ENCODE measurements around the gene THOC6. TPM values are rescaled to one million over a fixed set of nuclear protein-coding genes. Genes with fewer than 3 reads are reported as not detected.

The THOC6 gene
- total RNA-seq, 1 experiment from 2014 or later = 68.2 TPM

DNA sequence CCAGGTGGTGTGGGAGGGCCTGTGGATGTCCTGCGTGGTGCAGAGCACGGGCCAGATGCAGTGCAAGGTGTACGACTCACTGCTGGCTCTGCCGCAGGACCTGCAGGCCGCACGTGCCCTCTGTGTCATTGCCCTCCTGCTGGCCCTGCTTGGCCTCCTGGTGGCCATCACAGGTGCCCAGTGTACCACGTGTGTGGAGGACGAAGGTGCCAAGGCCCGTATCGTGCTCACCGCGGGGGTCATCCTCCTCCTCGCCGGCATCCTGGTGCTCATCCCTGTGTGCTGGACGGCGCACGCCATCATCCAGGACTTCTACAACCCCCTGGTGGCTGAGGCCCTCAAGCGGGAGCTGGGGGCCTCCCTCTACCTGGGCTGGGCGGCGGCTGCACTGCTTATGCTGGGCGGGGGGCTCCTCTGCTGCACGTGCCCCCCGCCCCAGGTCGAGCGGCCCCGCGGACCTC, 10.3 kb upstream of the THOC6 start:
- Histone ChIP-seq H4K20me1 (ENCODE audit: control insufficient read depth, insufficient read depth, insufficient read length) (no peaks in the 10 kb centered on the region), H3K18ac (ENCODE audit: insufficient read length, low read depth, low read length) (no peak overlapping the region), H3K79me2 (ENCODE audit: insufficient read depth, low read length) (peaks cover 9% of the 10 kb centered on the region; the same call in 1 of the 2 replicates), H3K4me2 (ENCODE audit: insufficient read depth, insufficient read length, low read length) (no peak overlapping the region), H2AK5ac (ENCODE audit: insufficient read length, low read length) (no peak overlapping the region), H3K4me1 (ENCODE audit: insufficient read depth, low read length) (no peaks in the 10 kb centered on the region; the same call in 1 of the 2 replicates), H3K4ac (ENCODE audit: low read depth, low read length) (no peak overlapping the region), H2BK15ac (ENCODE audit: low read depth, low read length) (no peak overlapping the region), H2BK5ac (ENCODE audit: insufficient read length, low read length) (no peak overlapping the region), H3K27ac (ENCODE audit: insufficient read length, low read depth, low read length) (no peak overlapping the region), H3K9me3 (ENCODE audit: control insufficient read depth, low read depth, low read length) (no peaks in the 10 kb centered on the region), H3K27me3 (ENCODE audit: insufficient read depth, low read length) (no peaks in the 10 kb centered on the region), H3K79me1 (ENCODE audit: insufficient read depth, low read depth, low read length, poor library complexity, severe bottlenecking) (no peaks in the 10 kb centered on the region), H3K23ac (ENCODE audit: insufficient read length, low read depth, low read length) (no peak overlapping the region), H4K8ac (replicated peaks; ENCODE audit: insufficient read length, low read depth, low read length) (no peak overlapping the region), H4K91ac (ENCODE audit: insufficient read length, low read depth, low read length) (no peak overlapping the region), H3K14ac (ENCODE audit: insufficient read depth, low read length) (no peak overlapping the region; the same call in 1 of the 2 replicates), H3T11ph (ENCODE audit: low read length) (no peak overlapping the region), H2BK120ac (ENCODE audit: low read depth, low read length, poor library complexity, severe bottlenecking) (no peak overlapping the region), H2BK20ac (ENCODE audit: low read depth, low read length, poor library complexity, severe bottlenecking) (no peak overlapping the region), H3K23me2 (ENCODE audit: insufficient read length, low read depth, low read length, poor library complexity, severe bottlenecking) (peaks cover 20% of the 10 kb centered on the region), H3K56ac (ENCODE audit: insufficient read length, low read depth, low read length) (no peak overlapping the region), H3K9ac (ENCODE audit: extremely low read depth, insufficient read length, low read length) (no peak overlapping the region), H4K5ac (ENCODE audit: insufficient read length, low read depth, low read length) (no peak overlapping the region), H2BK12ac (ENCODE audit: insufficient read length, low read depth, low read length) (no peak overlapping the region), H2AFZ (ENCODE audit: low read length) (no peak overlapping the region)
- peak overlapping the region in 2 of 3 experiments; percentile 57 to 58; a peak in 2 of 7 replicates for H3K27ac Mint-ChIP-seq
- peak overlapping the region; percentile 19 to 79; a peak in 3 of 5 replicates for H3K4me3 Mint-ChIP-seq
- H3K36me3 Mint-ChIP-seq (ENCODE audit: insufficient read depth in 1 of 3, low read depth in 3 of 3) = peaks cover 21 to 32% (median 30%) of the 10 kb centered on the region in 3 experiments
- TF ChIP-seq, protein P1, sequence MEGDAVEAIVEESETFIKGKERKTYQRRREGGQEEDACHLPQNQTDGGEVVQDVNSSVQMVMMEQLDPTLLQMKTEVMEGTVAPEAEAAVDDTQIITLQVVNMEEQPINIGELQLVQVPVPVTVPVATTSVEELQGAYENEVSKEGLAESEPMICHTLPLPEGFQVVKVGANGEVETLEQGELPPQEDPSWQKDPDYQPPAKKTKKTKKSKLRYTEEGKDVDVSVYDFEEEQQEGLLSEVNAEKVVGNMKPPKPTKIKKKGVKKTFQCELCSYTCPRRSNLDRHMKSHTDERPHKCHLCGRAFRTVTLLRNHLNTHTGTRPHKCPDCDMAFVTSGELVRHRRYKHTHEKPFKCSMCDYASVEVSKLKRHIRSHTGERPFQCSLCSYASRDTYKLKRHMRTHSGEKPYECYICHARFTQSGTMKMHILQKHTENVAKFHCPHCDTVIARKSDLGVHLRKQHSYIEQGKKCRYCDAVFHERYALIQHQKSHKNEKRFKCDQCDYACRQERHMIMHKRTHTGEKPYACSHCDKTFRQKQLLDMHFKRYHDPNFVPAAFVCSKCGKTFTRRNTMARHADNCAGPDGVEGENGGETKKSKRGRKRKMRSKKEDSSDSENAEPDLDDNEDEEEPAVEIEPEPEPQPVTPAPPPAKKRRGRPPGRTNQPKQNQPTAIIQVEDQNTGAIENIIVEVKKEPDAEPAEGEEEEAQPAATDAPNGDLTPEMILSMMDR (conservative IDR thresholded peaks at IDR 0.05) = peak; percentile 32; the same call in 2 of the 3 replicates
- peak; percentile 66 for DNase-seq
- WGBS (ENCODE audit: extremely low coverage, insufficient read length, low lambda C conversion rate) = no CpG with 5 or more reads among the region's 27 CpGs
- H3K9me3 Mint-ChIP-seq = no peaks in the 10 kb centered on the region
- H3K27me3 Mint-ChIP-seq (ENCODE audit: low read depth) = peaks cover 6% of the 10 kb centered on the region
- peaks cover 51 to 80% of the 10 kb centered on the region in 2 experiments for H3K4me1 Mint-ChIP-seq

Measured in H9 (cell line).